DMS 273 treated with DMSO at 0.1 percent for 48 hours (cell line): ENCODE data around the gene HYAL1.
"Not testable (repeated sequence)": the region's sequence is repeated elsewhere in the genome, so short reads cannot be mapped to it uniquely, and the experiment has no call there.

ENCODE experiments used
- DNase-seq: peaks from one replicate; lab custom pipeline; 2025; lab: John Stamatoyannopoulos, UW

Gene HYAL1

DNA sequence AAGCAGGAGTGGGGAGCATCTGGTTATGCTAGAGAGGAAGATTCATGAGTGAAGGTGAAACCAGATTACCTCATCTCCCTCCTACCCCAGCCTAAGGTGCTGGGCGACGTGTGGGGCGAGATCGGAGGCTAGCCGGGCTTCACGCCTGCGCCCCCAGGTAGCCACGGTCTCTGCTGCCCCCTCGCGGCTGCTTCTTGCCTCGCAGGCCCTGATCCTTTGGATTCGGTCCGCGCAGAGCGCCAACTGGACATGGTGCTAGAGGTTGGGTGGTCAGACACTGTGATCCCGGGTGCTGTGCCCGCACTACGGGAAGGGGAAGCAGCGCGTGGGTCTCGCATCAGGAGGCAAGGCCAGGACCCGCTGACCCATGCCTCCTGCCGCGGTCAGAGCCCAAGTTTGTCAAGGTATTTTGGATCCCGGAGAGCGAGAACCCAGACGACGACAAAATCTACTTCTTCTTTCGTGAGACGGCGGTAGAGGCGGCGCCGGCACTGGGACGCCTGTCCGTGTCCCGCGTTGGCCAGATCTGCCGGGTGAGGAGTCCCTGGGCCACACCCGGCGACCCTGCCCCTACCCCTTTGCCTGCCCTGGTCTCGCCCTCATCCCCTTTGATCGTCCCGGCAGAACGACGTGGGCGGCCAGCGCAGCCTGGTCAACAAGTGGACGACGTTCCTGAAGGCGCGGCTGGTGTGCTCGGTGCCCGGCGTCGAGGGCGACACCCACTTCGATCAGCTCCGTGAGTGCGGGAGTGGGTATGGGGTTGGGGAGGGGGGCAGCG is 30.3 kb downstream of the HYAL1 start:
- DNase-seq = no peak

DNA sequence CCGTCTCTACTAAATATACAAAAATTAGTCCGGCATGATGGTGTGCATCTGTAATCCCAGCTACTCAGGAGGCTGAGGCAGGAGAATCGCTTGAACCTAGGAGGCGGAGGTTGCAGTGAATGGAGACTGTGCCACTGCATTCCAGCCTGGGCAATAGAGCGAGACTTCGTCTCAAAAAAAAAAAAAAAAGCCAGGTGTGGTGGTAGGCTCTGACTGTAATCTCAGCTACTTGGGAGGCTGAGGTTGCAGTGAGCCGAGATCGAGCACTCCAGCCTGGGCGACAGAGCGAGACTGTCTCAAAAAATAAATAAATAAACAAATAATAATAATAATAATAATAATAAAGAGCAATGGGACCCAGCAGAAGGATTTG is 30.9 kb downstream of the HYAL1 start:
- not testable (repeated sequence) for DNase-seq

- DNase-seq = no peak
Measured at GRCh38 chr3:50271314-50271936, 31.9 kb downstream of the HYAL1 start.

- DNase-seq = no peak
Measured at GRCh38 chr3:50270422-50271224, 32.8 kb downstream of the HYAL1 start.

DNA sequence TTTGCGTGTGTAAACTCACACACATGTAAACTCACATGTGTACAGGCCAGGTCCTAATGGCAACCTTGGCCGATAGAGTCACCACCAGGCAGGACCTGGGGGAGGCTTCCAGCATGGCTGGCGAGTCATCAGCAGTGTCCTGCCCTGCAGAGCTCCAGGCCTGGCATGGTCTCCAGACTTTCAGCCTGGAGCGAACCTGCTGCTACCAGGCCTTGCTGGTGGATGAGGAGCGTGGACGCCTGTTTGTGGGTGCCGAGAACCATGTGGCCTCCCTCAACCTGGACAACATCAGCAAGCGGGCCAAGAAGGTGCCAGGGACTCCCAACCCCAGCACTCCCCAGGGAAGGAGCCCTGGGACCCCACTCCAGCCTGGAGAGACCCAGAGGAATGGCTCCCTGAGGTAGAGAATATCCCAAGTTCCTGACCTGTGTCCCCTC is 33.4 kb downstream of the HYAL1 start:
- no peak for DNase-seq

- no peak for DNase-seq
Measured at GRCh38 chr3:50269460-50269859, 33.9 kb downstream of the HYAL1 start.

DNA sequence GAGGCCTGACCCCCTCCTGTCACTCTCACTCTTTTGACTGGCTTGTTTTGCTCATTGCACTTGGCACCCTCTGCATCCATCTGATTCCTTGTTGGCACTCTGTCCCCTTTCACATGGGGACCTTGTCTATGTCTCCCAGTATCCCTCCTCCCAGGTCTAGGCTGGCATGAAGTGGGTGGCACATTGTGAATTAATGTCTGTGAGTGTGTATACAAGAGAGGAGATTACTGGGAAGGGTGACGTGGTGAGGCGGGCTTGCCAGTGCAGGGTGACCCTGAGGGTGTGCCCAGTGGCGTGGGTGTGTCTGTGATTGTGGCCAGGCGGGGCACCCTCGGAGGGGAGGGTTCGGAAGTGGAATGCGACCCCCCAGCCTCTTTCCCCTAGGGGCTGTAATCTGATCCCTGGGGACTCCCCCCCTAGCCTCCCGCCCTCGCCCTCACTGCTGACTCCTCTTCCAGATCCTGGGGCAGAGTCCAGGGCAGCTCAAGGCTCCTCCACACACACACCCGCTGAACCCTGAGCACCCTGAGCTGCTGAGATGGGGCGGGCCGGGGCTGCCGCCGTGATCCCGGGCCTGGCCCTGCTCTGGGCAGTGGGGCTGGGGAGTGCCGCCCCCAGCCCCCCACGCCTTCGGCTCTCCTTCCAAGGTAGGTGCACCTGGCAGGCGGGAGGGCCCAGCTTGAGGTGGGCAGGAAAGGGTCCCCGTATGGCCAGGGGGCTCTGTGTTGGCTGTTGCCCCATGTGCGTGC is 34.5 kb downstream of the HYAL1 start, which contains the start of gene SEMA3B:
TSS of gene SEMA3B (plus strand) at position 445 of the 749 bp plus-strand sequence. CDS start at position 539, 94 bp downstream.
- DNase-seq = no peak

- DNase-seq = no peak
Measured at GRCh38 chr3:50268276-50268675, 35.1 kb downstream of the HYAL1 start.

- DNase-seq = no peak
Measured at GRCh38 chr3:50267280-50267913, 36.0 kb downstream of the HYAL1 start.

DNA sequence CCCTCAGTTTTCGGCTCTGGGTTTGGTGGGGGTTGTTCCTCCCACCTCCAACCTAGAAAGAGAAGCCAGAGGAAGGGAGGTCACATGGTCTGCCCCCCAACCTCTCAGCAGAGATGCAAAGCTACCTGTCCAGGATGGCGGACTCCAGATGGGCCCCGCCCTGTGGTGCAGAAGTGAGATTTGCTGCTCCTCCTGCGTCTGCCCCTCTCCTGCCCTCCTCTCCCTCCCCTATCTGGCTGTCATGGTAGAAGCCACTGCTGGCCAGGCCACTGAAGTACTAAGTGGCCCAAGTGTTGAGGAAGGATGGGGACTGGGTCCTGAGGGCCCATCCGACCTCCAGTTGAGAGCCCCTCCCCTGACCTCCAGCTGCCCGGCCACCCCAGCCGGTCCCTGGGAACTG is 36.5 kb downstream of the HYAL1 start:
- no peak for DNase-seq

DNA sequence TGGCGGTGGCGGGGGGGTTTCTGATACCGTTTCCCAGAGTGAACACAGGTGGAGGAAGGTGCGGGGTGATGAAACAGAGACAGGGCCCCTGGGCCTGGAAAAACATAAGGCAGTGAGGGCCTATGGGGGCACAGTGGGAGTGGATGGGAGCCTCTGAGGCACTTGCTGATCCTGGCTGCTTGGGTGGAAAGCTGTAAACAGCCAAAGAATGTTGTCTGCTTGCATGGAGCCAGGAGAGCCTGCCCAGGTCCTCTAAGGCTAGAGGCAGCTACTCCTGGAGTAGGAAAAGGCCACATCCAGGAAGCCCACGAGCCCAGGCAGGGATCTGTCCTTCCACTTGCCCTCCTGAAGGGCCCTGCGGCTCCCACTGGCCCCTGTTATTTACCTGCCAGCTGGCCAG is 37.4 kb downstream of the HYAL1 start:
- DNase-seq = no peak

- no peak for DNase-seq
Measured at GRCh38 chr3:50265571-50265970, 37.8 kb downstream of the HYAL1 start.

DNA sequence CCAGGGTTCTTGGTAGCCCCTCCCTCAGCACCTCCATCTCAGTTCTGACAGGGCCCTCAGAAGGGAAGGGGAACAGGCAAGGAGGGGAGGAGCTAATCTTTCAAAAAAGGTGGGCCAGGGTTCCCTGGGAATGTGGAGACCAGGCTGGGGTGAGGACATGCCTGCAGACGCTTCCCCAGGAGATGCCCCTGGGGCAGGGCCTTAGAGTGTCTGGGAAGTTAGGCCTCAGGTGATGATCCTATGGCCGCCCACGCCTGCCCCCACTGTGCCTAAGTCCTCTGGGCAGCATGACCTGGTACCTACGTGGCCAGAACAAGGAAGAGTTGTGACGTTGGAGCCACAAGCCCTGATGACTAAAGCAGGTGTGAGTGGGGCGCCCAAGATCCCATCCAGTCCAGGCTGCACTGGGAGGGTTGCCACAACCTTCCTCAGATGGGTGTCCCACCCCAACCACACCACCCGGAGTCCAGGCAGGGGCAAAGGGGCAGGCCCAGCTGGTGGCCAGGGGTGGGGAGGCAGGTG is 38.3 kb downstream of the HYAL1 start:
- DNase-seq = no peak

GRCh38 chr3:50264383-50264963 is 38.9 kb downstream of the HYAL1 start:
- DNase-seq = no peak

DNA sequence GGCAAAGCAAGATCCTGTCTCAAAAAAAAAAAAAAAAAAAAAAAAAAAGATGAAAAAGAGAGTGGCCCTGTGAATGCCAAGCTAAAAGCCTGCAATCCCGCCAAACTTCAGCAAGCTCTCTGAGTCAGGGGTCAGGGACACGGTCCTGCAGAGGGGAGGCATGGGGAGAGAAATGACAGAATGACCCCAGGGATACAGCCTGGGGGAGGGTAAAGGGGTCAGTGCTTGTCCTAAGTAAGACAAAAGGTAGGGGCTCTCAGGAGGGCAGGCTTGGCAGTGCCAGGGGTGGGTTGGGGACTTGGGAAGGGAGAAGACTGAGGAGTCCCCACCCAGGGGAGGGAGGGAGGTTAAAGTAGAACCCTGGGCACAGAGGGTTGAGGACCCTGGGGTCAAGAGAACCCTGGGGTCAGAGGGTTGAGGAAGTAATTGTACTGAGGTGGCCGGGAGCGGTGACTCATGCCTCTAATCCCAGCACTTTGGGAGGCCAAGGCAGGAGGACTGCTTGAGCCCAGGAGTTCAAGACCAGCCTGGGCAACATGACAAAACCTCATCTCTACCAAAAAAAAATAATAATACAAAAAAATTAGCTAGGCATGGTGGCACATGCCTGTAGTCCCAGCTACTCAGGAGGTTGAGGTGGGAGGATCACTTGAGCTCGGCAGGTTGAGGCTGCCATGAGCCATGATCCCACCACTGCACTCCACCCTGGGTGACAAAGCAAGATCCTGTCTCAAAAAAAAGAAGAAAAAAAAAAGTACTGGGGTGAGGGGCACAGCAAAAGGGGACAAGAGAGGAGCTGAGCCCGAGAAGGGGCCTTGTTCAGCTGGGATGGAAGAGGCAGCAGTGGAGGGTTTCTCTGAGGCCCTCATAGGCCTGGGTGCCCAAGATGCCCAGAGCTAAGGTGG is 39.6 kb downstream of the HYAL1 start:
- DNase-seq = no peak

DNA sequence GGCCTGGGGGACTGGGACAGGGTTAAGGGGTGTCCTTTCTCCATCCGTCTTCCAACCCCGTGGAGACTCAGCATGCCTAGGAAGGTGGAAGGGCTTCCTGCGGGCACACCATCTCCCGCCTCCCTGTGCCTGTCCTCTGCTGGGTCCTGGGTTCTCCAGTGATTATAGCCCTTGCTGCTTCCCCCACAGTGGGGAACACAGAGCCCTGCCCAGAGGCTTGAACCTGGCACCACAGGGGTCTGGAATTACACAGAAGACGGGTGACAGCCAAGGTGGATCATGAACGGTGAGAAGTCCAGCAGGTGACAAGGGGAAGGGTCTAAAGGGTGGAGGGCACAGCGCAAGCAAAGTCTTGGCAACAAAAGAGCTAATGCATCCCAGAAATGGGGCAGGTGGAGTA is 40.6 kb downstream of the HYAL1 start:
- DNase-seq = no peak

GRCh38 chr3:50262200-50262599 is 41.2 kb downstream of the HYAL1 start:
- DNase-seq = not testable (repeated sequence)

DNA sequence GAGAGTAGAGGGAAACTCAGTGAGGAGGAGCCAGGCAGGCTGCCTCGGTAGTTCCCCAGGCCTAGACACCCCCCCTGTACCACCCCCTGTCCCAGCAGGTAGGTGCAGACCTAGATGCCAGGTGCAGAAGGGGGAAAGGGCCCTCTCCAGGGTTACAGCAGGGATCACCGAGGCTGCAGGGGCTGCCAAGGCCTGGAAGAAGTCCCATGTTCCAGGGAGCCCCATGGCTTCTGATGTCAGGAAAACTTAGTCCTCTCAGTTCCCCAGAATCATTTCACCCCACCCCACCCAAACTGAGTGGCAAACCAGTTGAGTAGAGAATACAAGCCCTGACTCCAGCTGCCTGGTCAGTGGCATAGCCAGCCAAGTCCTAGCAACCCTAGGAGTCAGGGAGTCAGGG is 41.9 kb downstream of the HYAL1 start:
- no peak for DNase-seq

- no peak for DNase-seq
Measured at GRCh38 chr3:50260942-50261441, 42.4 kb downstream of the HYAL1 start.
